ENCODE results near the gene MRC1.
"Not testable (repeated sequence)": the region's sequence is repeated elsewhere in the genome, so short reads cannot be mapped to it uniquely, and the experiment has no call there.

The MRC1 gene

DNA sequence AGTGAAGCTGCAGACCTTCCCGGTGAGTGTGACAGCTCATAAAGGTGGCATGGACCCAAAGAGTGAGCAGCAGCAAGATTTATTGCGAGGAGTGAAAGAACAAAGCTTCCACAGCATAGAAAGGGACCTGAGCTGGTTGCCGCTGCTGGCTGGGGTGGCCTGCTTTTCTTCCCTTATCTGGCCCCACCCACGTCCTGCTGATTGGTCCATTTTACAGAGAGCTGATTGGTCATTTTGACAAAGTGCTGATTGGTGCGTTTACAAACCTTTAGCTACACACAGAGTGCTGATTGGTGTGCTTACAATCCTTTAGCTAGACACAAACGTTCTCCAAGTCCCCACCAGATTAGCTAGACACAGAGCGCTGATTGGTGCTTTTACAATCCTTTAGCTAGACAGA is 141.1 kb downstream of the MRC1 start:
- H3K4me3 ChIP-seq (ENCODE audit: low read length); DNase-seq (ENCODE audit: low read depth, low spot score): not testable (repeated sequence)

DNA sequence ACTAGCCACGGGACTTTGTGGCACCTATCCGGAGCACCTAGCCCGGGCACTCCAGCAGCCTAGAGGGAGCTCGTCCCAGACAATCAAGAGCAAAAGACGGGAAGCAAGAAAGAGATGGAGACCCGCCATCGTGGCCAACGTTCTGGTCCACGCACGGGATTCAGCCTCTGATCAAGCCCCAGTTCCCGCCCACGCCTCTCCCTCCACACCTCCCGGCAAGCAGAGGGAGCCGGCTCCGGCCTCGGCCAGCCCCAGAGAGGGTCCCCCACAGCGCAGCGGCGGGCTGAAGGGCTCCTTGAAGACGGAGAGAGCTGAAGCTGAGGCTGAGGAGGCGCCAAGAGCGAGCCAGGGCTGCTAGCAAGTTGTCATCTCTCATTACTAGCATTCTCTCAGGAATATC is 141.6 kb downstream of the MRC1 start:
- DNase-seq (ENCODE audit: low read depth, low spot score), result no peak
- H3K4me3 ChIP-seq (ENCODE audit: low read length), result no peak overlapping the region

DNA sequence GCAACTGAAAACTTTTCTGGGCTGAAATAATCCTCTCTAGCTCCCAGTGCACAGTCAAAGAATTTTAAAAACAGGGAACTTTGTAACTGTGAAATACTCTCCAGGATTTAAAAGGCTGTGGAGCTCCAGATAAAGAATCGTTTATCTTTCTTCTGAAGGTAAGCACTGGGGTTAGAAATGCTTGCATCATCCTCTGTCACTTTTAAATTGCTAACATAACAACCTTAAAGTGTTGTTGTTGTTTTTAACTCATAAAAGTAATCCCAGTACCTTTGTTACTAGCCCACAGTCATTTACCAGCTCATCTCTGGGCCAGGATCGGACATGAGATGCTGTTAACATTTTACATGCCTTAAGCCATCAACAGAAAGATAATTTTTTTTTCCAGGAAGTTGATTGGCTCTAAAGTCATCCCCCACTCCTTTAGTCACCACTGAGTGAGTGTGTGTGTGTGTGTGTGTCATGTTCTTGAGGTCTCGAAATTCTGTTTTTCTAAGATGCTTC is 142.8 kb downstream of the MRC1 start, which contains the start of gene SLC39A12:
Gene SLC39A12, plus strand, starts transcription at position 51 of the 504 bp plus-strand sequence. CDS start 1,359 bp downstream, outside the sequence.
- no peak within 1 kb of the TSS for H3K4me3 ChIP-seq (ENCODE audit: low read length)
- no peak for DNase-seq (ENCODE audit: low read depth, low spot score)

DNA sequence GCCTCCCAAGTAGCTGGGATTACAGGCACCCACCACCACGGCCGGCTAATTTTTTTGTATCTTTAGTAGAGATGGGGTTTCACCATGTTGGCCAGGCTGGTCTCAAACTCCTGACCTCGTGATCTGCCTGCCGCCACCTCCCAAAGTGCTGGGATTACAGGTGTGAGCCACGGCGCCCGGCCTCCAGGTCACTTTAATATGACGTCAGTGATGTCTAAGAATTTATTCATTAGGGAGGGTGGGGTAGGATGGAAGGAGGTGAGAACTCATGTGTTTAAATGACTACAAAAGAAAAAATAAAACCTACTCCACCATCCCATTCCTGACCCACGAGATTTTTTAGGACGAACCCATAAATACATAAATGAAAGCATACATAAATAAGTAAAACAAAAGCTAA is 145.2 kb downstream of the MRC1 start:
- DNase-seq (ENCODE audit: low read depth, low spot score); H3K4me3 ChIP-seq (ENCODE audit: low read length): not testable (repeated sequence)

DNA sequence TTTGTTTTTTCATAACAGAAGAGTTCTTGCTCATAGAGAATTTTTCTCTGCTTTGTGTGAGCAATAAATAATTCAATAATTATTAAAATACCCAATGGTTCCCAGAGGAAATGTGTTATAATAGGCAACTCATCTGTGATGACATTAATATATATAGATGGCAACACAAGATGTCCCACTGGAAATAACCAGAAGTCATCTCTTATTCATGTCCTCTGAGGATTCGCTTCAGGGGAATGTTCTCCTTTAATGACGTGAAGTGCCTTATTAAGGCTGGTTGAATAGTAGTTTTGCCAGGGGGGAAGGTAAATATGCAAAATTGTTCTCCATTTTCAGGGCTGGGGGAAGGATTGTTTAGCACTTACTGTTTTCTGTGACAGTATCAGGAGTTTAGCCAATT is 145.7 kb downstream of the MRC1 start:
- DNase-seq (ENCODE audit: low read depth, low spot score), result no peak
- H3K4me3 ChIP-seq (ENCODE audit: low read length), result no peak overlapping the region

DNA sequence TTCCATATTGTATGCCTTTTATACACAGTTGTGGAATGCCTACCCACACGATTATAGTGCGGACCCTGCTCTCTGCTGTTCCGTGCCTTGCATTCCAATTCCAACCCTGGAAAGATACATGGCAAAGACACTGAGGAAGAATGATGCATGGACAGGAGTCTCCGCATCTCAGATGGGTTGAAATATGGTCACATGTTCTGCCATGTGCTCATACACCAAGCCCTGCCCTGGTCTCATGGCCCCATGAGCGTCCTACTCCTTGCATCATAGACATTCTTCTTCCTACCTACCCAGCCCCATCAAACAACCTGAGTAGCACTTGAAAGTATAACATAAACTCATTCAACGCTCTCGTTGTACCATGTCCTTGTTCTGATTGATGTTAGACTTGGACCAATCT is 148.9 kb downstream of the MRC1 start:
- H3K4me3 ChIP-seq (ENCODE audit: low read length), result no peak overlapping the region
- DNase-seq (ENCODE audit: low read depth, low spot score), result no peak

DNA sequence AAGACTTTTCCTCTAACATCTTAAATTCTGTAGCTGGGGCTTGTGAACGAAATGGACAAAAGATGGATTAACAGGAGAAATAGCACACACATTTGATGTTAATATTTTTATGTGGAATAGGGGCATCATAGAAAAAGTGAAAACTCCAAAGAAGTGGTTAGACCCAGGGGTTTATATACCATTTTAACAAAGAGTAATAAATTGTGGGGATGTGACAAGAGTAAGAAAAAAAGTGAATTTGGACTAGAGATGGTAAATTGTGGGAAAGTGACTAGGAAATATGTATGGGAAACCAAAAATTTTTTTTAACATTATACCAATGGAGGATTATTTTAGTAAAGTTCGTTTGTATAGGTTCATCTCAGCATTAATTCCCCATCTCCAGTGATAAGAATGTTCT is 150.7 kb downstream of the MRC1 start:
- no peak overlapping the region for H3K4me3 ChIP-seq (ENCODE audit: low read length)
- no peak for DNase-seq (ENCODE audit: low read depth, low spot score)

Data from Jurkat, Clone E6-1 (cell line).